NB4 (cell line): ENCODE data around the gene SV2C.

ENCODE experiments used
- CTCF ChIP-seq: IDR thresholded peaks from one replicate; pipeline ENCODE4 v1.5.1; 2012; ENCODE audit warnings: low read depth, low read length
- MYC ChIP-seq: IDR thresholded peaks from 2 replicates; pipeline ENCODE4 v1.6.1; 2011; ENCODE audit warnings: low read depth, low read length

- TF ChIP-seq CTCF (no peak), MYC (no peak)
These were observed 123.9 kb downstream of the SV2C start for GRCh38 chr5:76207120-76207519.
